CD4-positive, alpha-beta memory T cell (primary cell): ENCODE measurements around the gene KANK4. TPM values are rescaled to one million over a fixed set of nuclear protein-coding genes. Genes with fewer than 3 reads are reported as not detected.

ENCODE experiments used
- CTCF ChIA-PET: fragments of 350-600 bp; sonication (Branson Sonifier 250); formaldehyde crosslinking; loops from one replicate; lab custom pipeline; 2021; ENCODE audit warnings: inconsistent platforms; ENCODE audit not compliant: partially characterized antibody; lab: Charles Lee
- POLR2A ChIA-PET: fragments of 350-600 bp; sonication (Branson Sonifier 250); formaldehyde crosslinking; loops from one replicate; lab custom pipeline; 2021; ENCODE audit not compliant: partially characterized antibody; lab: Charles Lee
- DNase-seq, 5 donors: peaks; one replicate each; pipeline versions ENCODE4 v3.0.0 to v3.0.0-alpha.2; 2020 to 2022; ENCODE audit warnings: mixed read lengths in 1 of 5
- H3K27ac ChIP-seq: one replicate; pipeline ENCODE4 v1.7.0; 2013; ENCODE audit warnings: low read depth, low read length
- H3K27me3 ChIP-seq: 2 replicates; pipeline ENCODE4 v1.7.0; 2013; ENCODE audit warnings: mild to moderate bottlenecking, low read length, moderate library complexity; ENCODE audit not compliant: insufficient read depth
- H3K36me3 ChIP-seq: 2 replicates; pipeline ENCODE4 v1.7.0; 2013; ENCODE audit warnings: mild to moderate bottlenecking, low read length, moderate library complexity; ENCODE audit not compliant: insufficient read depth
- H3K4me1 ChIP-seq: 2 replicates; pipeline ENCODE4 v1.7.0; 2013; ENCODE audit warnings: mild to moderate bottlenecking, low read length, moderate library complexity; ENCODE audit not compliant: insufficient read depth
- H3K4me3 ChIP-seq, 2 donors: one replicate each; pipeline ENCODE4 v1.7.0; 2013; ENCODE audit warnings: low read length in 2 of 2, mild to moderate bottlenecking in 1 of 2
- H3K9me3 ChIP-seq, 2 donors: one replicate each; pipeline ENCODE4 v1.7.0; 2013; ENCODE audit warnings: low read length in 2 of 2, control low read depth in 1 of 2; ENCODE audit not compliant: control insufficient read depth in 1 of 2
- H3K27ac Mint-ChIP-seq, 7 donors: one replicate each; pipeline ENCODE4 v1.8.0; 2020 to 2021; ENCODE audit warnings: mixed read lengths in 7 of 7, mild to moderate bottlenecking in 6 of 7, inconsistent platforms in 3 of 7, moderate library complexity in 3 of 7
- H3K27me3 Mint-ChIP-seq, 2 donors: one replicate each; pipeline ENCODE4 v1.8.0; 2020 to 2021; ENCODE audit warnings: mixed read lengths in 2 of 2
- H3K36me3 Mint-ChIP-seq, 2 donors: one replicate each; pipeline ENCODE4 v1.8.0; 2020 to 2021; ENCODE audit warnings: mixed read lengths in 2 of 2, inconsistent platforms in 1 of 2, mild to moderate bottlenecking in 1 of 2
- H3K4me1 Mint-ChIP-seq, 4 donors: one replicate each; pipeline ENCODE4 v1.8.0; 2020 to 2021; ENCODE audit warnings: mixed read lengths in 4 of 4, mild to moderate bottlenecking in 1 of 4
- H3K4me3 Mint-ChIP-seq, 8 donors: one replicate each; pipeline ENCODE4 v1.8.0; 2020 to 2021; ENCODE audit warnings: mixed read lengths in 8 of 8, mild to moderate bottlenecking in 7 of 8, moderate library complexity in 6 of 8, inconsistent platforms in 3 of 8
- H3K9me3 Mint-ChIP-seq, 8 donors: one replicate each; pipeline ENCODE4 v1.8.0; 2020 to 2021; ENCODE audit warnings: mixed read lengths in 8 of 8, mild to moderate bottlenecking in 5 of 8, inconsistent platforms in 3 of 8, moderate library complexity in 1 of 8
- intact Hi-C: fragments of 100-400 bp; cut with micrococcal nuclease; formaldehyde crosslinking; loops from one replicate; pipeline ENCODE4 v1.15.1; 2023
- polyA plus RNA-seq, 2 donors: library from polyadenylated mRNA; unstranded; fragments of 300-500 nt; fragmentation: Illumina TruSeq; gene quantifications; one replicate each; pipeline ENCODE4 v1.2.3, GENCODE V29; 2021
- total RNA-seq, 2 experiments: library from RNA; stranded (reverse); gene quantifications; one replicate each; pipeline ENCODE4 v1.2.3, GENCODE V29; 2021

Gene KANK4
- total and polyA plus RNA-seq, 4 experiments from 2014 or later: not detected

DNA sequence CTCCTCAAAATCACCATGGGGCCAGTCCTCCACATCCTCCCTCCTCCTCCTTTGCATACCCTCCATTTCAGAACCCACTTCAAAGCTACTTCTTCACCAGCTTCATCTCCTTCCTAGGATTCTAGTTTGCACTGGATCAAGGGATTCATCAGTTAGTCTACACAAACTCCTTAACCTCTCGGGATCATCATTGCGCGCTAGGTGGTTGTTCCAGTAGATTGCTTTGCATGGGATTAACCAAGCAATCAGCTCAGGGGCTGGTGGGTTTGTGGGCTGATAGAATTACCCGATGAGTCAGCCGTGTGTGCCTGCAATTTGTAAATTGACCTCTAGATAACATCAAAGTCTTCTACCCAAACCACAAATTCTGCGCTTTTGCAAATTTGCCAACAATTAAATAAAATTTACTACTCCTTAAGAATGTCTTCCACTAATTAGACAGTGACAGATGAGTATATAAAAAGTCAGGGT is 7.7 kb downstream of the KANK4 start:
- H3K9me3 ChIP-seq: no peaks in the 10 kb centered on the region
- no peak overlapping the region for H3K4me3 ChIP-seq
- peak overlapping the region in 1 of 7 donors; percentile 32 for H3K27ac Mint-ChIP-seq
- no peaks in the 10 kb centered on the region for H3K27me3 ChIP-seq
- peaks cover 0 to 1% (median 0%) of the 10 kb centered on the region in 8 donors for H3K9me3 Mint-ChIP-seq
- H3K27ac ChIP-seq: no peak overlapping the region
- CTCF ChIA-PET: interaction anchor here (1.3 kb wide), 1 partner anchor 9 kb away, joined by 3 read pairs; no protein-coding TSS in a partner anchor
- peaks cover 1 to 13% of the 10 kb centered on the region in 2 donors for H3K27me3 Mint-ChIP-seq
- no peaks in the 10 kb centered on the region for H3K36me3 Mint-ChIP-seq
- H3K4me1 Mint-ChIP-seq: no peaks in the 10 kb centered on the region
- H3K4me1 ChIP-seq: no peaks in the 10 kb centered on the region
- POLR2A ChIA-PET: no interaction called here
- intact Hi-C loops: no loop called here
- H3K4me3 Mint-ChIP-seq: no peak overlapping the region
- no peak for DNase-seq
- no peaks in the 10 kb centered on the region for H3K36me3 ChIP-seq

DNA sequence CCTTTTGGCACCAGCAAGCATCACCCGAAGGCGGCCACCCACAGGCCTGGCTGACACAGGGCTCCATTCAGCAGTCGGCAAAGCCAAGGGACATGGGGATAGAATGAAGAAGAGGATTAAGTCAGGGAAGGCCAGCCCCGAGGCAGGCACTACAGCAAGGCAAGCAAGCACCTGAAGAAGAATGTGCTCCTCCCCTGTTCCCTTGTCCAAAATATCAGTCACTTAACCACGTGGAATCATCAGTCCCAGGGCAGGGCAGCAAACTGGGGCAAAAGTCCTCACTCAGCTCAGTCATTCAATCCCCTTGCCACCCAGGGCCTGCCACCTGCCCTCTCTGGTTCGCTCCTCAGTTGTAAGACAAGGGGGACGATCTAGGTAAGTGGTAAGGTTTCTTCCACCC is 9.3 kb downstream of the KANK4 start:
- H3K27ac Mint-ChIP-seq: no peak overlapping the region
- H3K27me3 Mint-ChIP-seq: peaks cover 0 to 5% of the 10 kb centered on the region in 2 donors
- Histone ChIP-seq H3K27me3 (no peaks in the 10 kb centered on the region), H3K27ac (no peak overlapping the region), H3K9me3 (no peaks in the 10 kb centered on the region), H3K4me3 (no peak overlapping the region), H3K36me3 (no peaks in the 10 kb centered on the region), H3K4me1 (no peaks in the 10 kb centered on the region)
- intact Hi-C loops: no loop called here
- H3K4me3 Mint-ChIP-seq: no peak overlapping the region
- no peaks in the 10 kb centered on the region for H3K36me3 Mint-ChIP-seq
- ChIA-PET POLR2A (no interaction called here), CTCF (no interaction called here)
- H3K4me1 Mint-ChIP-seq: no peaks in the 10 kb centered on the region
- DNase-seq: no peak
- H3K9me3 Mint-ChIP-seq: peaks cover 0 to 1% (median 0%) of the 10 kb centered on the region in 8 donors

DNA sequence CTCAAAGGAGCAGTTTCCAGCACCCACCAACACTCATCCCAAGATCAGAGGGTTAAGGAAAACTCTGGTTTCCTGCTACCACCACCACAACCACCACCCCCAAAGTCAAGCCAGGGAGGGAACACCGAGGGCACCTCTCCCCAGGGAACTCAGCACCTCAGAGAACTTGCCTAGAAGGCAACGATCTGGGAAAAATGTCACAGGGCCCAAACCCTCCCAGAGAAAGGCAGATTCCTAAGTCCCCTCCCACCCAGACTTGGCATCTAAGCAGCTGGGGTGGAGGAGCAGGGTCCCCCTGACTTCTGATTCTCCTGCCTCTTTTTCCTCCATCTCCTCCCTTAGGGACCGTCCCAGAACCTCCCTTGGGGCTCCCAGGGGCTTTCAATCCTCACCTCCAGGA is 10.6 kb downstream of the KANK4 start:
- peaks cover 0 to 7% of the 10 kb centered on the region in 2 donors for H3K27me3 Mint-ChIP-seq
- Histone ChIP-seq H3K9me3 (no peaks in the 10 kb centered on the region), H3K27ac (no peak overlapping the region), H3K4me3 (no peak overlapping the region), H3K36me3 (no peaks in the 10 kb centered on the region), H3K4me1 (no peaks in the 10 kb centered on the region), H3K27me3 (no peaks in the 10 kb centered on the region)
- no peak overlapping the region for H3K4me3 Mint-ChIP-seq
- intact Hi-C loops: no loop called here
- no peak for DNase-seq
- H3K27ac Mint-ChIP-seq: peak overlapping the region in 1 of 7 donors; percentile 63
- ChIA-PET CTCF (no interaction called here), POLR2A (no interaction called here)
- no peaks in the 10 kb centered on the region for H3K36me3 Mint-ChIP-seq
- peaks cover 0 to 1% (median 0%) of the 10 kb centered on the region in 8 donors for H3K9me3 Mint-ChIP-seq
- no peaks in the 10 kb centered on the region for H3K4me1 Mint-ChIP-seq

DNA sequence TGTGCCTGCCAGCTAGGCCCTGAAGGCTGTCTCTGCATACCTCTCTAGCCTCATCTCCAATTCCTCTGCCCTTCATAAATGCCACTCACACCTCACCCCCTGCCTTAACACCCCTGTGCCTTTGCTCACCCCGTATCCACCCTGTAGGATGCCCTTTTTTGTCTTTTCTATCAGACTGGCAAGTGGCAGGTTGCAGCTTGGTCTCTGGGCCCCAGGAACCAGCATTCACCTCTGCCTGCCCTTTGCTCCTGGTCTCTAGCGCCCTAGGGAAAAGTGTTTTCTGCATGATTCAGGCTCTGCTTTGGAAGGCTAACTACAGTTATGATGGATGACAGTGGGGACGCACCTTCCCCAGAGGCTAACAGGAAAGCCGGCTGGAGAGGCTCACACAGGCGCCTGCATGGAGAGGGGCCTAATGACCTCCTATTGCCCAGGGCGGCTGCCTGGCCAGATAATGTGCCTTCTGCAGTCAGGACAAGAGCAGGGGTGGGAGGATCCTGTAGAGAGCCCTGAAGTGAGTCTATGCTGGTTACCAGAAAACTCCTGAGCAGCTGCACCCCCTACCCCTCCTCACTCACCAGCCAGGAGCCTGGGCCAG is 11.2 kb downstream of the KANK4 start:
- H3K27me3 ChIP-seq: no peaks in the 10 kb centered on the region
- H3K27ac ChIP-seq: no peak overlapping the region
- CTCF ChIA-PET: no interaction called here
- H3K4me1 ChIP-seq: no peaks in the 10 kb centered on the region
- intact Hi-C loops: no loop called here
- no peaks in the 10 kb centered on the region for H3K36me3 ChIP-seq
- no peaks in the 10 kb centered on the region for H3K36me3 Mint-ChIP-seq
- H3K9me3 ChIP-seq: no peaks in the 10 kb centered on the region
- no peak overlapping the region for H3K4me3 ChIP-seq
- DNase-seq: no peak
- peaks cover 0 to 1% (median 0%) of the 10 kb centered on the region in 8 donors for H3K9me3 Mint-ChIP-seq
- no peak overlapping the region for H3K4me3 Mint-ChIP-seq
- no peaks in the 10 kb centered on the region for H3K4me1 Mint-ChIP-seq
- peaks cover 0 to 7% of the 10 kb centered on the region in 2 donors for H3K27me3 Mint-ChIP-seq
- no peak overlapping the region for H3K27ac Mint-ChIP-seq
- POLR2A ChIA-PET: no interaction called here

DNA sequence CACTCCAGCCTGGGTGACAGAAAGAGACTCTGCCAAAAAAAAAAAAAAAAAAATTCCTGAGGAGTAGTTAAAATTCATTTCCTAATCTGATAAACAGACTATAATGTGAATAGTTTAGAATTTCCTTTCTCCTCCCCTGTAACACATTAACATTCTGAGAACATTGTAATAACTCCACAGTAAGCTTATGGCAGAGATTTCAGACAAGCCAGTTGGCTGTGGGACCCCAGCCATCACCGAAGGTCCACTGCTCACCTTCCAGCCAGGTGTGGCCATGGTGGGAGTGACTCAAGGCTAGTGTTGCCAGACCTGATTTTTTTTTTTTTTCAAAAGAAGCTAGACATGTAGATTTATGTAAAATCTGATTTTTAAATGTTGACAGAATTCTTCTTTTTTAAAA is 11.8 kb downstream of the KANK4 start:
- Histone ChIP-seq H3K27ac (no peak overlapping the region), H3K36me3 (no peaks in the 10 kb centered on the region), H3K4me1 (no peaks in the 10 kb centered on the region), H3K4me3 (no peak overlapping the region), H3K27me3 (no peaks in the 10 kb centered on the region), H3K9me3 (no peaks in the 10 kb centered on the region)
- H3K27ac Mint-ChIP-seq: no peak overlapping the region
- H3K36me3 Mint-ChIP-seq: no peaks in the 10 kb centered on the region
- no peaks in the 10 kb centered on the region for H3K4me1 Mint-ChIP-seq
- H3K4me3 Mint-ChIP-seq: no peak overlapping the region
- H3K9me3 Mint-ChIP-seq: peaks cover 0 to 1% (median 0%) of the 10 kb centered on the region in 8 donors
- H3K27me3 Mint-ChIP-seq: peaks cover 0 to 7% of the 10 kb centered on the region in 2 donors
- ChIA-PET CTCF (interaction anchor here (0.7 kb wide), 1 partner anchor 120 kb away, joined by 3 read pairs; no protein-coding TSS in a partner anchor), POLR2A (no interaction called here)
- intact Hi-C loops: no loop called here
- no peak for DNase-seq

DNA sequence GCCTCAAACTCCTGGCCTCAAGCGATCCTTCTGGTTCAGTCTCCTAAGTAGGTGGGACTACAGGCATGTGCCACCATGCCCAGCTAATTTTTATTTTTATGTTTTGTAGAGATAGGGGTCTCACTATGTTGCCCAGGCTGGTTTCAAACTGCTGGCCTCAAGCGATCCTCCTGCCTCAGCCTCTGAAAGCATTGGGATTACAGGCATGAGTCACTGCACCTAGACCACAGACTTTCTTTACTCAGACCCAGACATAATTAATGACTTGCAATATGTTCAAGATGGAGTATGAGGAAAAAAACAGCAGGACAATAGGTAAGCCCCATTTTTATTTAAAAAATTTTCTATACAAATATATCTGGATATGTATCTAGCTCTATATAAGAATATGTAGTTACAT is 13.2 kb downstream of the KANK4 start:
- ChIA-PET CTCF (interaction anchor here (0.6 to 1.4 kb wide), 2 partner anchors 8 to 131 kb away, joined by 3 read pairs; no protein-coding TSS in a partner anchor), POLR2A (no interaction called here)
- Histone ChIP-seq H3K27me3 (no peaks in the 10 kb centered on the region), H3K4me3 (no peak overlapping the region), H3K36me3 (no peaks in the 10 kb centered on the region), H3K27ac (no peak overlapping the region), H3K9me3 (no peaks in the 10 kb centered on the region), H3K4me1 (no peaks in the 10 kb centered on the region)
- DNase-seq: no peak
- no peaks in the 10 kb centered on the region for H3K4me1 Mint-ChIP-seq
- H3K27ac Mint-ChIP-seq: no peak overlapping the region
- peaks cover 0 to 3% of the 10 kb centered on the region in 2 donors for H3K27me3 Mint-ChIP-seq
- peaks cover 0 to 1% (median 0%) of the 10 kb centered on the region in 8 donors for H3K9me3 Mint-ChIP-seq
- no peaks in the 10 kb centered on the region for H3K36me3 Mint-ChIP-seq
- intact Hi-C loops: no loop called here
- H3K4me3 Mint-ChIP-seq: no peak overlapping the region

DNA sequence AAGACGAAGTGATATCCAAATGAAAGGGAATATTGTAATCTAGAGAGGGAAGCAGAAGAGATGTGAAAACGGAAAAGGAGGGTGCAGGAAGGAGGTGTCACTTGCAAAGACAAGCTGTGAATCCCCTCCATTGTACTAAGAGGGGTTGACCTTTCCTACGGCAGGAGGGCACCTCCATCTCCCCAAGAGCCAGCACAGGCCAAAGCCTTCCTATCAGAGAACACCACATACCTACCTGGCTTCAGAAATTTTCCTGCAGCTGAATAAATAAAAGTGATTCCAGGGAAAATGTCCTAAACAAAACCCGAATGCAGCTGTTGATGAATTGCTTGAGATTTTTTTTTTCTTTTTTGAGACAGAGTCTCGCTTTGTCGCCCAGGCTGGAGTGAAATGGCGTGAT is 14.3 kb downstream of the KANK4 start:
- Histone ChIP-seq H3K4me3 (no peak overlapping the region), H3K9me3 (no peaks in the 10 kb centered on the region), H3K4me1 (no peaks in the 10 kb centered on the region), H3K36me3 (no peaks in the 10 kb centered on the region), H3K27ac (no peak overlapping the region), H3K27me3 (no peaks in the 10 kb centered on the region)
- Mint-ChIP-seq H3K4me3 (no peak overlapping the region), H3K27me3 (peaks cover 0 to 3% of the 10 kb centered on the region in 2 donors), H3K36me3 (no peaks in the 10 kb centered on the region), H3K27ac (no peak overlapping the region), H3K4me1 (no peaks in the 10 kb centered on the region), H3K9me3 (no peaks in the 10 kb centered on the region)
- no peak for DNase-seq
- ChIA-PET POLR2A (no interaction called here), CTCF (interaction anchor here (1.4 kb wide), 1 partner anchor 129 kb away, joined by 3 read pairs; no protein-coding TSS in a partner anchor)
- intact Hi-C loops: no loop called here
